Kidney tubule cell (primary cell): ENCODE data around the gene PCDHGA11.
"Not testable (repeated sequence)": the region's sequence is repeated elsewhere in the genome, so short reads cannot be mapped to it uniquely, and the experiment has no call there.

Source experiments
- DNase-seq: peaks from one replicate; pipeline ENCODE4 v3.0.0-alpha.2; 2018; ENCODE audit warnings: low spot score

Gene PCDHGA11

GRCh38 chr5:141420855-141421488 is at the start of gene PCDHGA11:
TSS of gene PCDHGA11 (plus strand) at chr5:141421051. CDS start at chr5:141421228, 177 bp downstream.
- DNase-seq: peak; percentile 56

- DNase-seq: no peak
These were observed 49.0 kb upstream of the PCDHGA11 start for GRCh38 chr5:141371572-141372475.

GRCh38 chr5:141373673-141374317 is 47.1 kb upstream of the PCDHGA11 start, which contains the start of gene PCDHGA6:
TSS of gene PCDHGA6 (plus strand) at chr5:141373891. CDS start at chr5:141374084, 193 bp downstream.
- DNase-seq: peak; percentile 39

- no peak for DNase-seq
These were observed 46.2 kb upstream of the PCDHGA11 start for GRCh38 chr5:141374627-141375026.

GRCh38 chr5:141375444-141376155 is 45.3 kb upstream of the PCDHGA11 start:
- not testable (repeated sequence) for DNase-seq

GRCh38 chr5:141382469-141383294 is 38.2 kb upstream of the PCDHGA11 start, which contains the start of gene PCDHGA7:
TSS of gene PCDHGA7 (plus strand) at chr5:141382742. CDS start at chr5:141382900, 158 bp downstream.
- DNase-seq: peak; percentile 33

GRCh38 chr5:141383345-141383744 is 37.5 kb upstream of the PCDHGA11 start:
- no peak for DNase-seq

- no peak for DNase-seq
These were observed 36.2 kb upstream of the PCDHGA11 start for GRCh38 chr5:141384471-141385267.

GRCh38 chr5:141387557-141388311 is 33.1 kb upstream of the PCDHGA11 start, which contains the start of gene PCDHGB4:
TSS of gene PCDHGB4 (plus strand) at chr5:141387698. CDS start at chr5:141387885, 187 bp downstream.
- peak; percentile 56 for DNase-seq

GRCh38 chr5:141388661-141389060 is 32.2 kb upstream of the PCDHGA11 start:
- DNase-seq: no peak

- no peak for DNase-seq
These were observed 31.5 kb upstream of the PCDHGA11 start for GRCh38 chr5:141389153-141390042.

GRCh38 chr5:141392429-141393198 is 28.2 kb upstream of the PCDHGA11 start, which contains the start of gene PCDHGA8:
TSS of gene PCDHGA8 (plus strand) at chr5:141392633. CDS start at chr5:141392814, 181 bp downstream.
- DNase-seq: no peak

- DNase-seq: no peak
These were observed 27.6 kb upstream of the PCDHGA11 start for GRCh38 chr5:141393267-141393666.

- not testable (repeated sequence) for DNase-seq
These were observed 26.3 kb upstream of the PCDHGA11 start for GRCh38 chr5:141394401-141395187.

GRCh38 chr5:141397756-141398551 is 22.9 kb upstream of the PCDHGA11 start, which contains the start of gene PCDHGB5:
TSS of gene PCDHGB5 (plus strand) at chr5:141397947. CDS start at chr5:141398128, 181 bp downstream.
- DNase-seq: peak; percentile 67
